ENCODE data around the gene PDZD7.

The PDZD7 gene

DNA sequence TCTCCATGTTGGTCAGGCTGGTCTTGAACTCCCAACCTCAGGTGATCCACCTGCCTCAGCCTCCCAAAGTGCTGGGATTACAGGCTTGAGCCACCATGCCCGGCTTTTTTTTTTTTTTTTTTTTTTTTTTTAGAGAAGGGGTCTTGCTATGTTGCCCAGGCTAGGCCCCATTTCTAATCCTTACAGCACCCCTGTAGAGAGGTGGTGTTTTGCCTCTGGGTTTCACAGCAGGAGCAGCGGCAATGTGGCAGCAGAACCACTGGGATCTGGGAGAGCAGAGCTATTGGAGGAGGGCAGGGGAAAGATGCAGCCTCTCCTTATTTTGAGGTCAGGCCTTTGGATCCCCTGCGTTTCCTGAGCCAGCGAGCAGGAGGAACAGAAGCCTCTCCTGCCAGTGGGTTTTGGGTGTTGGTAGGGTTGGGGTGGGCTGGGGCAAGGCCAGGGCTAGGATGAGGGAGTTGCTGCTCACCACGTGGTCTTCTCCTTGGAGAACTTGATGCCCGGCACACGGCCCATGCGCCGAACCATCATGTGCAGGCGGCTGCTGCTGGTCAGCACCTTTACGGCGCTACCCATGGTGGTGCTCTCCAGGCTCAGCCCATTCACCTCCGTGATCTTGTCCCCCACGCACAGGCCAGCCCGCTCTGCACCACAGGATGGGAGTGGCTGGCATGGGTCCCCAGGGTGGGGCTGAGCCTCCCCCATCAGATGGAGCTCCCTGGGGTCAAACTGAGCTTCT is 7.8 kb downstream of the PDZD7 start:
- no peak for TF ChIP-seq GATA2 (IDR thresholded peaks at IDR 0.05; ENCODE audit: low read depth, low read length)
- no peak for TF ChIP-seq GATA3 (IDR thresholded peaks at IDR 0.05; ENCODE audit: low read depth, low read length)

DNA sequence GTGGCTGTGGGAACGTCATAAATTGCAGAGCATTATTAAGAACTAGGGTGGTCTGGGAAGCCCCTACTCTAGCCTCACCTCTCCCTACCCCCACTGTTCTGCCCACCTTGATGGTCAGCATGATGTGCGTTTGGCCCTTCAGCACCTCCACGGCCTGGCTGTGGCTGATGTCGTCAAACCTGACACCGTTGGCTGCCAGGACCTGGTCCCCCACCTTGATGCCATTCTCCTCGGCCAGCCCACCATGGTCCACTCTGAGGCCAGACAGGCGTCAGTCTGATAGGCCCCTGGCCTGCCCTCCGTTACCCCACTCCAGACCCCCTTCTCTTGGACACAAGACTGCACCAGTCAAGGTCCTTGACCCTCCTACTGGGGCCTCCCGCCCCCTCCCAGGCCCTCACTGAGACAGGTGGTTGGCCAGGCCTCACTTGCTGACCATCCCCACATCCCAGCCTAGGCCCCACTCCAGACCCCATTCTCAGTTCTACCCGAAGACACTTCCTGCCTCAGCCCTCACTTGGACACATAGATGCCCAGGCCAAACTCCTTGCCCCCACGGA is 9.2 kb downstream of the PDZD7 start:
- TF ChIP-seq GATA2 (IDR thresholded peaks at IDR 0.05; ENCODE audit: low read depth, low read length), result no peak
- TF ChIP-seq GATA3 (IDR thresholded peaks at IDR 0.05; ENCODE audit: low read depth, low read length), result no peak

DNA sequence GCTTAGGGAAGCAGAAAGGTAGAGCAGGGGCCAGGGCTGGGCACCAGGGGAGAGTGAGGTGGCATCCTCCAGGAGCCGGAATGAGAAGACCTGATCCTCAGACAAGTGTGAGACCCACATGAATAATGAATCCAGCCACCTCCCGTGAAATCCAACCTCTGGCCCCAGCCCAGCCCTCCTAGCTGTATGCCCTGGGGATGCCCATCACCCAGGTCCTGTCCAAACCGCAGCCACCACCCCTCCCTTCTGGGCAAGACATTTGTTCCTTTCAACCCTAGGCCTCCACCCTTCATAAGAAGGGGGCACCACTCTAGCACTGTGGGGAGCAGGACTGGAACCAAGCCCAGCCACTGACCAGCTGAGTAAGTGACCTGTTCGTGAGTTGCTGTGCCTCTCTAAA is 9.7 kb downstream of the PDZD7 start:
- TF ChIP-seq GATA3 (IDR thresholded peaks at IDR 0.05; ENCODE audit: low read depth, low read length) (no peak), GATA2 (IDR thresholded peaks at IDR 0.05; ENCODE audit: low read depth, low read length) (no peak)

DNA sequence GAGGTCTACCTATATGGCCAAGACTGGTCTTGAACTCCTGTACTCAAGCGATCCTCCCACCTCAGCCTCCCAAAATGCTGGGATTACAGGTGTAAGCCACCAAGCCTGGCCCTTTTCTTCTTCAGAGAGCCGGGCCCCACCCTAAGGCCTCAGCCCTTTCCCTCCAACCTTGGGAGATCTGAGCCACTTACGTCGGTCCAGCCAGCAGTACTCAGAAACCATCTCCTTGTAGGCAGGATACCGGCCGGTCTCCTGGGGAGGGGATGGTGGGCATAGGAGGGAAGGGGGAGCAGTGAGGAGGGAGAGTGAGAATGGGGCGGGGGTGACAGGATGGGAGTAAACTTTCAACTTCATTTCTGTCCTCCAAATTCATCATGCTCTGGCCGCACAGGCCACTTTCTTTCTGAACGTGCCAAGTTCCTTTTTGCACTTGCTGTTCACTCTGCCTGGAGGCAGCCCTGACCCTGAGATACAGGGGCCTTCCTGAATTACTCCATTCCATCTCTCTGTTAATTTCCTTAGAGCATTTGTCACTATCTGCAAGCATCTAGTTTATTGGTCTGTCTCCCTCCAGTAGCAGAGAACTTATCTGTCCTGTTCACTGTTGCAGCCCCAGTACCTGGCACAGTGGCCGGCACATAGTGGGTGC is 10.4 kb downstream of the PDZD7 start:
- TF ChIP-seq GATA2 (IDR thresholded peaks at IDR 0.05; ENCODE audit: low read depth, low read length), result no peak
- TF ChIP-seq GATA3 (IDR thresholded peaks at IDR 0.05; ENCODE audit: low read depth, low read length), result no peak

DNA sequence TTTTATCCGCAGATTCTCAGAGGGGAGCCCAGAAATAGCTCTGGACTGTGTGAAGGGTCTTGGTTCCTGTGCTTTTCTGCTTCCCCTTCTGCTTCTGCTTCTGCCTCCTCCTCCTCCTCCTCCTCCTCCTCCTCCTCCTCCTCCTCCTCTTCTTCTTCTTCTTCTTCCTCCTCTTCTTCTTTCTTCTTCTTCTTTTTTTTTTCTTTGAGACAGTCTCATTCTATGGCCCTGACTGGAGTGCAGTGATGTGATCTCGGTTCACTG is 11.6 kb downstream of the PDZD7 start:
- TF ChIP-seq GATA2 (IDR thresholded peaks at IDR 0.05; ENCODE audit: low read depth, low read length) (no peak), GATA3 (IDR thresholded peaks at IDR 0.05; ENCODE audit: low read depth, low read length) (no peak)

DNA sequence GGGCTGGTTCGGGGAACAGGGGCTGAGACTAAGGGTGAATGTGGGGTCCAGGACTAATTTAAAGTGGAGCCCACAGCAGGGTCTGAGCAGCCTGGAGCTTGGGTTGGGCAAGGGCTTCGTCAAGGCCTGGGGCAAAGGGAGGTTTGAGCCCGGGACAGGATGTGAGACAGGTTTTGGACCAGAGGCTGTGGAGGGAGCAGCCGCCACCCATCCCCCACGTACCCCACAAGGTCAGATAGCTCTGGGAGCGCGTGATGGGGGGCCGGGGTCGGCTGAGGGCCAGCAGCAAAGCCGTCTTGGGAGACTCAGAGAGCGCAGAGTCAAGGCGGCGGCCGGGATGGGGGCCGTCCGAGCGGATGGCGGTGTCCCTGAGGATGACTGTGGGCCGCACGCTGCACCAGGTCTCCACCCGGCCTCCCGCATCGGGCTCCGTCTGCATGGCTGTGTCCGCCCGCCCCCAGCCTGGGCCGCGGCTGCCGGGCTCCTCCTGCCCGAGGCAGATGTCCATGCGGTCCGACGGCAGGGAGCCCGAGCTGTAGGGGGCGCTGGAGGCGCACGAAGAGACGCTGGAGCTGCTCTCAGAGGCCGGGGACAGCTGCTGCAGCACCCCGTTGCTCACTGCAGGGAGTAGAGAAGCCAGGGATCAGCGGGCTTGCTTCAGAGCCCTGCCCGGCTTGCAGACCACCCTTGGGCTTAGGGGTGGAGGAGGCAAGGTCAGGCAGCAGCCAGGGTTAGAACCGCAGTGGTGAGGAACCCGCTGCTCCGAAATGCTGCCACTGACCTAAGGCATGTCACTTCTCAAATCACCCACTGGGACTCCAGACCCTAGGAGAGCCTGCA is 12.1 kb downstream of the PDZD7 start:
- TF ChIP-seq GATA3 (IDR thresholded peaks at IDR 0.05; ENCODE audit: low read depth, low read length), result no peak
- no peak for TF ChIP-seq GATA2 (IDR thresholded peaks at IDR 0.05; ENCODE audit: low read depth, low read length)

DNA sequence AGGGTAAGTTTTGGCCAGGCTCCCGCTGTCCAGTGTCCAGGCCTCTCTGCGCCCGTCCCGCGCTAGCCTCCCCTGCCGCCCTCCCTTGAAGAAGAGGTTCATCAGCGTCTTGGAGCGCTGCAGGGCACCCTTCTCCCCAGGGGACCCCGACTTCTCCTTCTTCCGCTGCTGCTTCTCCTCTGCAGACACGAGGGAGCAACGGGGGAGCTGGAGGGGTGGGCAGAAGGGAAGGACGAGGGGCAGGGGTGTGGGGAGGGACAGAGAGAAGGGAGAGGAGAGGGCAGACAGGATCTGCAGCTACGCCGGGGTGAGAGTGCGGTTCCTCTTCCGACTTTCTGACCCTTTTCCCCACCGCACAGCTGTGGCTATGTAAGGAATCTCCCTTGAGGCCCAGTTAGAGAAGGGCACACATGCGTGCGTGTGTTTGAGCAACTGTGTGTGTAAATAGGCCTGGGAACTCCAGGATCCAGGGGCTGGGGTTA is 12.8 kb downstream of the PDZD7 start:
- TF ChIP-seq GATA3 (IDR thresholded peaks at IDR 0.05; ENCODE audit: low read depth, low read length) (no peak), GATA2 (IDR thresholded peaks at IDR 0.05; ENCODE audit: low read depth, low read length) (no peak)

DNA sequence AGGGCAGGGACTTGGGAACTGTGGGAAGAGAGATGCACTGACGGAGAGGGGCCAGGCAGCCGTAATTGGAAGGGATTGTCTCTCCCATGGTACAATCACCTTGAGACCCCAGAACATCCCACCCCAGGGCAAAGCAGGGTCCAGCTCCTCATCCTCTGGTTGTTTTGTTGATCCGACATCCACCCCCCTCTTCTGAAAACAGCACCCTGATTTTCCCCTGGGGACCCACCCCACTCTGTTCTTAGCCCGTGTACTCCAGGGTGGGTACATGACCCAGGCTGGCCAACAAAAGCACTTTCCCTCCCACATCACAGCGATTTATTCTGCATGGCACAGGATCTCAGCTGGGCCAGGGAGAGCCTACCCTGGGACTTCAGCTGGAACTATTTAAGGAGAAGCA is 14.1 kb downstream of the PDZD7 start:
- TF ChIP-seq GATA2 (IDR thresholded peaks at IDR 0.05; ENCODE audit: low read depth, low read length), result no peak
- TF ChIP-seq GATA3 (IDR thresholded peaks at IDR 0.05; ENCODE audit: low read depth, low read length), result no peak

DNA sequence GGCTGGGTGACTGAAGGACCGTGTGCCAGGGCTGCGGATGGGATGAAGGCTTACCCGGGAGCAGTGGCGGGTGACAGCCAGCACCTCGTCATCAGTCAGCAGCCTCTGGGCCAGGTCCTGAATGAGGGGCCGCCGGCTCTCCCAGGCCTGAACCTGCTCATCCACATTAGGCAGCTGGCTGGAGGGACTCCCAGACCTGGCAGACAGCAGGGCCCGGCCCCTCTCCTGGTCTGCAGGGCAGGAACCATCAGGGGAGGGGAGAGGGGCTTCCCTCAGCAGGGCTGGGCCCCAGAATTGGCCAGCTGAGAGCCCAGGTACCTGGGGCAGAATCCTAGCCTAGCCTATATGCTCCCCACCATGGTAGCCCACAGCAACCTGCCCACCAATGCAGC is 15.4 kb downstream of the PDZD7 start:
- TF ChIP-seq GATA3 (IDR thresholded peaks at IDR 0.05; ENCODE audit: low read depth, low read length) (no peak), GATA2 (IDR thresholded peaks at IDR 0.05; ENCODE audit: low read depth, low read length) (no peak)

DNA sequence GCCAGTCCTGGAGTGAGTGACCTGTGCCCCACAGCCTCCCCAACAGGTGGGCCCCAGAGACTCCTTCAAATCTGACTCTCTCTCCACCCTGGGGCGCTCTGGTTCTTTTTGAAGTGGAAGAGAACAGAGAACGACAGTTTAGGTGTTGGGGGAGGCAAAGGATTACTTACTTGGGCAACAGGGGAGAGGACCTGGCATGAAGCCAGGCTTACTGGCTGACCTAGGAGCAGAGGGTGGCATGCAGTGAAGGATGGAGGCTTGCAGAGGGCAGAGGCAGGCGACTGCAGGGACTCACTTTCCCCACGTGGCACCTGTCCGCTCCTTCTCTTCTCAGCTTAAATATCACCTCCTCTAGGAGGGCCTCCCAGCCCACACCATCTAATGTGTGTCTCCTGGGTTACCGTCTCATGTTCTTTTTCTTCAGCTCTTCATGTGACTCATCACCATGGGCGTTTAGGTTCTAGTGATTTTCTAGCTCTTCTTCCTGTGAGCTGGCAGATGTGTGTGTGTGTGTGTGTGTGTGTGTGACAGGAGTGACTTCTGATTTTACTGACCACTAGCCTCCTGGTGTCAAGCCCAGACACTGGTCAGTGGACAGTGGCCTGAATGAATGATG is 15.9 kb downstream of the PDZD7 start:
- TF ChIP-seq GATA3 (IDR thresholded peaks at IDR 0.05; ENCODE audit: low read depth, low read length) (no peak), GATA2 (IDR thresholded peaks at IDR 0.05; ENCODE audit: low read depth, low read length) (no peak)

DNA sequence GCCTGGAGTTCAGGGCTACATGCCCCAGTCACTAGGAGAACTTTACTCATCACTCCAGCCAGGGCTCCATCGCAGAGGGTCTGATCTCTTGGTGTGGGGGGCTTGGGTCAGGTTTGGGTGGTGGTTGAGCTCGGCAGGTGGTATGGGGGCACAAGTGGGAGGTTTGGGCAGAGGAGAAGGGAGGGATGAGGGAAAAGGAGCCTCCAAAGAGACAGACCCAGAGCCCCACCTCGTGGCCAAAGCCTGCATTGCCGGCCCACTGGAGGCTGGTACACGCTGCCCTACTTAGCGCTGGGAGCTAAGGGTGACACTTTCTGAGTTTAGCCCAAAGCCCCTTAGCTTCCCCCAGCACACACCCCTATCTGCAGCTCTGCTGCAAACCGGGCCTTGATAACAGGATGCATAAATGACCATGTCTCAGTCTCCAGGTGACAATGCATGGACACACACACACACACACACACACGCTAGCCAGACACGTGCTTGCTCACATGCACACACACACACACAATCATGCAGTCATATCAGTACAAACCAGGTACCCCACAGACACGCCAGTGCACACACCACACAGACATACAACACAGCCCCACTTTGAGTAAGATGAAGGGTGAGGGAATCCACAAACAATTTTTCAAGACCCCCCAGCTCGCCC is 16.6 kb downstream of the PDZD7 start:
- TF ChIP-seq GATA3 (IDR thresholded peaks at IDR 0.05; ENCODE audit: low read depth, low read length), result no peak
- no peak for TF ChIP-seq GATA2 (IDR thresholded peaks at IDR 0.05; ENCODE audit: low read depth, low read length)

DNA sequence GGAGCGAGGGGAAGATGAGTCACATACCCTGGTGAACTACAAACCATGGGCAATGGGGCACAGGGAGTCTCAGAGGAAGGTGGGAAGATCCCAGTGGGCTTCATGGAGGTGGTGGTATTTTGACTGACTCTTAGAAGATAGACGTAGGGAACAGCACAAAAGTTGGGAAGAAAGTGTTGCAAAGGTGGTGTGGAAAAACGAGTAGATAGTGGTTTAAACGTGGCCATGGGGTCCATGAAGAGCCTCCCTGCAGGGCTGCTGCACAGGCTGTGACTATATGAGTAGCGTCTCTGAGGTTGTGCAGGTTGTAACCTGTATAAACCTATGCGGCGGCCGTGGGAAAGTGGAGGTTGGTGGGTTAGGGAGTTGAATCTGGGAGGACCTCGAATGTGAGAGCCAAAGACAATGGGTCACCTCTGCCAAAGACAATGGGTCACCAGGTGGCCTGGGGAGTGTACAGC is 17.5 kb downstream of the PDZD7 start:
- TF ChIP-seq GATA3 (IDR thresholded peaks at IDR 0.05; ENCODE audit: low read depth, low read length), result no peak
- no peak for TF ChIP-seq GATA2 (IDR thresholded peaks at IDR 0.05; ENCODE audit: low read depth, low read length)
